H9 (cell line): ENCODE measurements around the gene PCSK1N. TPM values are rescaled to one million over a fixed set of nuclear protein-coding genes. Genes with fewer than 3 reads are reported as not detected.

Experiments
- DNase-seq: peaks from one replicate; pipeline ENCODE4 v3.0.0-alpha.2; 2017
- H2AFZ ChIP-seq: one replicate; pipeline ENCODE4 v1.6.1; 2013; ENCODE audit warnings: mild to moderate bottlenecking, low read length, control low read depth, moderate library complexity
- H2AK5ac ChIP-seq: 2 replicates; pipeline ENCODE4 v1.6.1; 2013; ENCODE audit warnings: low read length, control low read depth, mixed read lengths; ENCODE audit not compliant: insufficient read length
- H2BK120ac ChIP-seq: one replicate; pipeline ENCODE4 v1.6.1; 2013; ENCODE audit warnings: low read depth, mild to moderate bottlenecking, low read length, control low read depth, inconsistent platforms; ENCODE audit not compliant: poor library complexity, severe bottlenecking
- H2BK12ac ChIP-seq: 2 replicates; pipeline ENCODE4 v1.6.1; 2013; ENCODE audit warnings: low read length, control low read depth, mixed read lengths, low read depth; ENCODE audit not compliant: insufficient read length
- H2BK15ac ChIP-seq: 2 replicates; pipeline ENCODE4 v1.6.1; 2013; ENCODE audit warnings: low read depth, low read length, control low read depth
- H2BK20ac ChIP-seq: one replicate; pipeline ENCODE4 v1.6.1; 2013; ENCODE audit warnings: low read depth, mild to moderate bottlenecking, low read length, control low read depth, inconsistent platforms; ENCODE audit not compliant: poor library complexity, severe bottlenecking
- H2BK5ac ChIP-seq: 2 replicates; pipeline ENCODE4 v1.6.1; 2013; ENCODE audit warnings: low read length, control low read depth, mixed read lengths; ENCODE audit not compliant: insufficient read length
- H3K14ac ChIP-seq: 2 replicates; pipeline ENCODE4 v1.6.1; 2013; ENCODE audit warnings: low read length, control low read depth; ENCODE audit not compliant: insufficient read depth
- H3K18ac ChIP-seq: 2 replicates; pipeline ENCODE4 v1.6.1; 2013; ENCODE audit warnings: low read depth, mild to moderate bottlenecking, mixed read lengths, low read length, control low read depth; ENCODE audit not compliant: insufficient read length
- H3K23ac ChIP-seq: 2 replicates; pipeline ENCODE4 v1.6.1; 2013; ENCODE audit warnings: low read length, control low read depth, mixed read lengths, low read depth; ENCODE audit not compliant: insufficient read length
- H3K23me2 ChIP-seq: 2 replicates; pipeline ENCODE4 v1.6.1; 2013; ENCODE audit warnings: low read depth, mild to moderate bottlenecking, mixed read lengths, low read length, control low read depth; ENCODE audit not compliant: insufficient read length, poor library complexity, severe bottlenecking
- H3K27ac ChIP-seq: 2 replicates; pipeline ENCODE4 v1.5.1; 2013; ENCODE audit warnings: low read length, control low read depth, mixed read lengths, low read depth; ENCODE audit not compliant: insufficient read length
- H3K27me3 ChIP-seq: 2 replicates; pipeline ENCODE4 v1.6.1; 2013; ENCODE audit warnings: low read length, control low read depth, inconsistent platforms; ENCODE audit not compliant: insufficient read depth
- H3K4ac ChIP-seq: 2 replicates; pipeline ENCODE4 v1.6.1; 2013; ENCODE audit warnings: low read depth, mild to moderate bottlenecking, control low read depth, inconsistent platforms, low read length, moderate library complexity
- H3K4me1 ChIP-seq: 2 replicates; pipeline ENCODE4 v1.6.1; 2013; ENCODE audit warnings: low read length, control low read depth, inconsistent platforms; ENCODE audit not compliant: insufficient read depth
- H3K4me2 ChIP-seq: 2 replicates; pipeline ENCODE4 v1.6.1; 2013; ENCODE audit warnings: low read length, control low read depth, mixed read lengths; ENCODE audit not compliant: insufficient read length, insufficient read depth
- H3K56ac ChIP-seq: 2 replicates; pipeline ENCODE4 v1.6.1; 2013; ENCODE audit warnings: low read depth, mild to moderate bottlenecking, mixed read lengths, low read length, control low read depth; ENCODE audit not compliant: insufficient read length
- H3K79me1 ChIP-seq: 2 replicates; pipeline ENCODE4 v1.6.1; 2013; ENCODE audit warnings: low read depth, mild to moderate bottlenecking, moderate library complexity, low read length, control low read depth, inconsistent platforms; ENCODE audit not compliant: insufficient read depth, poor library complexity, severe bottlenecking
- H3K79me2 ChIP-seq: 2 replicates; pipeline ENCODE4 v1.6.1; 2013; ENCODE audit warnings: low read length, control low read depth, inconsistent platforms; ENCODE audit not compliant: insufficient read depth
- H3K9ac ChIP-seq: 2 replicates; pipeline ENCODE4 v1.6.1; 2013; ENCODE audit warnings: low read length, control low read depth, mixed read lengths; ENCODE audit not compliant: insufficient read length; ENCODE audit errors: extremely low read depth
- H3K9me3 ChIP-seq: one replicate; pipeline ENCODE4 v1.6.1; 2013; ENCODE audit warnings: low read depth, low read length, inconsistent platforms; ENCODE audit not compliant: control insufficient read depth
- H3T11ph ChIP-seq: one replicate; pipeline ENCODE4 v1.6.1; 2013; ENCODE audit warnings: mild to moderate bottlenecking, low read length, control low read depth, inconsistent platforms
- H4K20me1 ChIP-seq: one replicate; pipeline ENCODE4 v1.6.1; 2013; ENCODE audit not compliant: control insufficient read depth, insufficient read length, insufficient read depth
- H4K5ac ChIP-seq: 2 replicates; pipeline ENCODE4 v1.6.1; 2013; ENCODE audit warnings: low read depth, mild to moderate bottlenecking, mixed read lengths, low read length, control low read depth; ENCODE audit not compliant: insufficient read length
- H4K8ac ChIP-seq: replicated peaks from 2 replicates; pipeline ENCODE4 v1.6.1; 2013; ENCODE audit warnings: low read length, control low read depth, mixed read lengths, low read depth; ENCODE audit not compliant: insufficient read length
- H4K91ac ChIP-seq: 2 replicates; pipeline ENCODE4 v1.6.1; 2013; ENCODE audit warnings: low read depth, mild to moderate bottlenecking, moderate library complexity, mixed read lengths, low read length, control low read depth; ENCODE audit not compliant: insufficient read length
- H3K27ac Mint-ChIP-seq, 3 experiments: 2 replicates in 2 of 3; 3 replicates in 1 of 3; pipeline ENCODE4 v1.8.0; 2020 to 2021; ENCODE audit warnings: mixed read lengths in 3 of 3, mild to moderate bottlenecking in 1 of 3, moderate library complexity in 1 of 3
- H3K27me3 Mint-ChIP-seq: 2 replicates; pipeline ENCODE4 v1.8.0; 2021; ENCODE audit warnings: low read depth, mild to moderate bottlenecking, moderate library complexity, mixed read lengths
- H3K36me3 Mint-ChIP-seq, 3 experiments: 2 replicates in 2 of 3; 3 replicates in 1 of 3; pipeline ENCODE4 v1.8.0; 2020 to 2021; ENCODE audit warnings: low read depth in 3 of 3, mixed read lengths in 3 of 3; ENCODE audit not compliant: insufficient read depth in 1 of 3
- H3K4me1 Mint-ChIP-seq, 2 experiments: 2 replicates each; pipeline ENCODE4 v1.8.0; 2020; ENCODE audit warnings: mixed read lengths in 2 of 2
- H3K4me3 Mint-ChIP-seq, 2 experiments: 2 replicates in 1 of 2; 3 replicates in 1 of 2; pipeline ENCODE4 v1.8.0; 2020 to 2021; ENCODE audit warnings: mild to moderate bottlenecking in 2 of 2, mixed read lengths in 2 of 2, moderate library complexity in 1 of 2
- H3K9me3 Mint-ChIP-seq, 2 experiments: 2 replicates in 1 of 2; 3 replicates in 1 of 2; pipeline ENCODE4 v1.8.0; 2020; ENCODE audit warnings: mild to moderate bottlenecking in 2 of 2, mixed read lengths in 2 of 2, moderate library complexity in 1 of 2
- whole genome bisulfite sequencing: extraction: QIAGEN DNeasy Blood & Tissue Kit; methylation state at CpG from one replicate; pipeline ENCODE4 v1.1.7; 2013; ENCODE audit warnings: missing lambda C conversion rate, low lambda C conversion rate, mixed read lengths; ENCODE audit not compliant: insufficient read length; ENCODE audit errors: extremely low coverage; 5-methylcytosine and 5-hydroxymethylcytosine counted together
- total RNA-seq: library from RNA; stranded (reverse); gene quantifications from 2 replicates; pipeline ENCODE4 v1.2.1, GENCODE V29; 2021
- TF ChIP-seq, protein P1 (sequence below): fragments of 200-600 bp; sonication (generic); conservative IDR thresholded peaks from 3 replicates; pipeline ENCODE4 v1.8.0; 2021; ENCODE audit warnings: antibody characterized with exemption, mild to moderate bottlenecking

Gene PCSK1N
- total RNA-seq, 1 experiment from 2014 or later = 3.9 TPM

GRCh38 chrX:48792219-48792618, 43.2 kb downstream of the PCSK1N start:
- H2AK5ac ChIP-seq = no peak overlapping the region
- H2BK20ac ChIP-seq = no peak overlapping the region
- H3K4me1 ChIP-seq = no peaks in the 10 kb centered on the region
- WGBS = no CpG with 5 or more reads among the region's 7 CpGs
- DNase-seq = no peak
- no peak overlapping the region for H2BK5ac ChIP-seq
- H3K27me3 ChIP-seq = no peaks in the 10 kb centered on the region
- no peak overlapping the region for H2AFZ ChIP-seq
- no peaks in the 10 kb centered on the region for H3K23me2 ChIP-seq
- no peaks in the 10 kb centered on the region for H4K20me1 ChIP-seq
- H4K5ac ChIP-seq = no peak overlapping the region
- H3T11ph ChIP-seq = no peak overlapping the region
- no peak overlapping the region for H3K18ac ChIP-seq
- no peak overlapping the region for H3K4ac ChIP-seq
- H2BK120ac ChIP-seq = no peak overlapping the region
- no peaks in the 10 kb centered on the region for H3K79me2 ChIP-seq
- Mint-ChIP-seq H3K27me3 (peaks cover 9% of the 10 kb centered on the region), H3K36me3 (peaks cover 0 to 7% (median 5%) of the 10 kb centered on the region in 3 experiments; a peak in 5 of 7 replicates), H3K4me1 (no peaks in the 10 kb centered on the region), H3K9me3 (peaks cover 69 to 80% of the 10 kb centered on the region in 2 experiments), H3K4me3 (no peak overlapping the region), H3K27ac (no peak overlapping the region)
- no peak overlapping the region for H3K27ac ChIP-seq
- no peak overlapping the region for H3K9ac ChIP-seq
- peaks cover 17% of the 10 kb centered on the region for H3K9me3 ChIP-seq
- no peaks in the 10 kb centered on the region for H3K79me1 ChIP-seq
- no peak overlapping the region for H2BK15ac ChIP-seq
- no peak overlapping the region for H4K8ac ChIP-seq
- H3K23ac ChIP-seq = no peak overlapping the region
- no peak overlapping the region for H3K4me2 ChIP-seq
- no peak overlapping the region for H4K91ac ChIP-seq
- no peak overlapping the region for H3K56ac ChIP-seq
- H2BK12ac ChIP-seq = no peak overlapping the region
- H3K14ac ChIP-seq = no peak overlapping the region
- TF ChIP-seq, protein P1, sequence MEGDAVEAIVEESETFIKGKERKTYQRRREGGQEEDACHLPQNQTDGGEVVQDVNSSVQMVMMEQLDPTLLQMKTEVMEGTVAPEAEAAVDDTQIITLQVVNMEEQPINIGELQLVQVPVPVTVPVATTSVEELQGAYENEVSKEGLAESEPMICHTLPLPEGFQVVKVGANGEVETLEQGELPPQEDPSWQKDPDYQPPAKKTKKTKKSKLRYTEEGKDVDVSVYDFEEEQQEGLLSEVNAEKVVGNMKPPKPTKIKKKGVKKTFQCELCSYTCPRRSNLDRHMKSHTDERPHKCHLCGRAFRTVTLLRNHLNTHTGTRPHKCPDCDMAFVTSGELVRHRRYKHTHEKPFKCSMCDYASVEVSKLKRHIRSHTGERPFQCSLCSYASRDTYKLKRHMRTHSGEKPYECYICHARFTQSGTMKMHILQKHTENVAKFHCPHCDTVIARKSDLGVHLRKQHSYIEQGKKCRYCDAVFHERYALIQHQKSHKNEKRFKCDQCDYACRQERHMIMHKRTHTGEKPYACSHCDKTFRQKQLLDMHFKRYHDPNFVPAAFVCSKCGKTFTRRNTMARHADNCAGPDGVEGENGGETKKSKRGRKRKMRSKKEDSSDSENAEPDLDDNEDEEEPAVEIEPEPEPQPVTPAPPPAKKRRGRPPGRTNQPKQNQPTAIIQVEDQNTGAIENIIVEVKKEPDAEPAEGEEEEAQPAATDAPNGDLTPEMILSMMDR = no peak
